HEK293T (cell line): Measurements from ENCODE around the gene SCUBE3.

Experiments used
- CTCF ChIA-PET: fragments of 350-600 bp; formaldehyde crosslinking; extraction: SDS; loops from one replicate; lab custom pipeline; 2021; ENCODE audit warnings: antibody characterized with exemption, inconsistent platforms; lab: Yijun Ruan, JAX
- POLR2A ChIA-PET: fragments of 350-600 bp; formaldehyde crosslinking; extraction: SDS; loops from one replicate; lab custom pipeline; 2020; ENCODE audit warnings: antibody characterized with exemption, inconsistent platforms; lab: Yijun Ruan, JAX
- DNase-seq: peaks from one replicate; pipeline ENCODE4 v3.0.0; 2012; ENCODE audit warnings: mixed read lengths; ENCODE audit errors: extremely low spot score
- ARNT ChIP-seq: fragments of 450-650 bp; IDR thresholded peaks from 2 replicates; pipeline ENCODE4 v1.6.1; 2017; ENCODE audit warnings: mild to moderate bottlenecking
- BHLHE40 ChIP-seq: fragments of 450-650 bp; IDR thresholded peaks from 2 replicates; pipeline ENCODE4 v1.6.1; 2016; ENCODE audit warnings: mild to moderate bottlenecking, moderate library complexity, borderline replicate concordance
- CTBP1 ChIP-seq: fragments of 450-650 bp; IDR thresholded peaks from 2 replicates; pipeline ENCODE4 v1.6.1; 2016; ENCODE audit warnings: borderline replicate concordance
- ELF4 ChIP-seq: fragments of 450-650 bp; IDR thresholded peaks from 2 replicates; pipeline ENCODE4 v1.6.1; 2017; ENCODE audit warnings: antibody characterized with exemption
- FOXA1 ChIP-seq: fragments of 450-650 bp; IDR thresholded peaks from 2 replicates; pipeline ENCODE4 v1.6.1; 2016; ENCODE audit warnings: mild to moderate bottlenecking
- FOXK2 ChIP-seq: fragments of 450-650 bp; IDR thresholded peaks from 2 replicates; pipeline ENCODE4 v1.6.1; 2016; ENCODE audit warnings: mild to moderate bottlenecking
- FOXM1 ChIP-seq: fragments of 450-650 bp; IDR thresholded peaks from 2 replicates; pipeline ENCODE4 v1.6.1; 2017; ENCODE audit warnings: mild to moderate bottlenecking, borderline replicate concordance
- HDGF ChIP-seq: fragments of 450-650 bp; IDR thresholded peaks from 2 replicates; pipeline ENCODE4 v1.6.1; 2017; ENCODE audit warnings: antibody characterized with exemption, borderline replicate concordance
- L3MBTL2 ChIP-seq: fragments of 450-650 bp; conservative IDR thresholded peaks from 2 replicates; pipeline ENCODE4 v1.6.1; 2016; ENCODE audit warnings: mild to moderate bottlenecking
- LEF1 ChIP-seq: fragments of 450-650 bp; IDR thresholded peaks from 2 replicates; pipeline ENCODE4 v1.6.1; 2017; ENCODE audit warnings: mild to moderate bottlenecking, borderline replicate concordance
- NFRKB ChIP-seq: fragments of 450-650 bp; IDR thresholded peaks from 2 replicates; pipeline ENCODE4 v1.6.1; 2016; ENCODE audit warnings: mild to moderate bottlenecking, moderate library complexity
- PKNOX1 ChIP-seq: fragments of 450-650 bp; IDR thresholded peaks from 2 replicates; pipeline ENCODE4 v1.6.1; 2016
- SP1 ChIP-seq: fragments of 450-650 bp; IDR thresholded peaks from 2 replicates; pipeline ENCODE4 v1.6.1; 2017
- SUZ12 ChIP-seq: fragments of 450-650 bp; IDR thresholded peaks from 2 replicates; pipeline ENCODE4 v1.6.1; 2016; ENCODE audit warnings: mild to moderate bottlenecking
- TARDBP ChIP-seq: fragments of 450-650 bp; IDR thresholded peaks from 2 replicates; pipeline ENCODE4 v1.6.1; 2016
- ZNF384 ChIP-seq: fragments of 450-650 bp; IDR thresholded peaks from 2 replicates; pipeline ENCODE4 v1.6.1; 2016

SCUBE3 gene

DNA sequence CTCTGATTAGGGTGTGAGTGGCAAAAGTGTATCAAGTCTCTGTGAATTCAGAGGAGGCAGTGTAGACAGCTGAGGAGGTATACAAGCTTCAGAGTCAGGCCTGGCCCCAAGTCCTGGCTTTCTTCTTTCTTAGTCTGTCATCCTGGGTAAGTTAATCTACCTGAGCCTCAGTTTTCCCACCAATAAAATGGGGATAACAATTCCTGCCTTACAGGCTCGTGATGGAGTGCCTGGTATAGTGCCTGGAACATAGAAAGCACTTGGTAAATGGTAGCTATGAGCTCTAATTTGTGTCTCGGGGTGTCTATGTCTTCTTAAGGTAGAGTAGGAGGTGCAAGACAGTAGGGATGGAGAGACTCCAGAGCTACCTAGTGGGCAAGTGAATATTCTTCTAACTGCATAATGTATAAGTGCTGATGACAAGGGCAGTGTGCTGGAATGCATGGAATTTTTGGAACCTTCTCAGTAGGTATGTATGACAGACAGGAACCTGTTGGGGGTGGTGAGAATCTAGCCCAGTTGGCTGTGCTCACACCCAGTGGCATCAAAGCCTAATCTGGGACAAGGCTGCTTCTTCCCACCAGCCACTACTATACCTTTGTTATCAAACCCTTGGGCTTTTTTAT, 4.0 kb upstream of the SCUBE3 start:
- no peak for DNase-seq
- ChIA-PET CTCF (no interaction called here), POLR2A (no interaction called here)
- TF ChIP-seq SUZ12 = no peak
- TF ChIP-seq ELF4 = no peak
- TF ChIP-seq SP1 = no peak
- TF ChIP-seq FOXM1 = no peak
- TF ChIP-seq BHLHE40 = no peak
- no peak for TF ChIP-seq PKNOX1
- no peak for TF ChIP-seq ZNF384
- TF ChIP-seq ARNT = no peak
- TF ChIP-seq TARDBP = no peak
- TF ChIP-seq L3MBTL2 = no peak
- TF ChIP-seq LEF1 = no peak
- TF ChIP-seq FOXA1 = no peak

DNA sequence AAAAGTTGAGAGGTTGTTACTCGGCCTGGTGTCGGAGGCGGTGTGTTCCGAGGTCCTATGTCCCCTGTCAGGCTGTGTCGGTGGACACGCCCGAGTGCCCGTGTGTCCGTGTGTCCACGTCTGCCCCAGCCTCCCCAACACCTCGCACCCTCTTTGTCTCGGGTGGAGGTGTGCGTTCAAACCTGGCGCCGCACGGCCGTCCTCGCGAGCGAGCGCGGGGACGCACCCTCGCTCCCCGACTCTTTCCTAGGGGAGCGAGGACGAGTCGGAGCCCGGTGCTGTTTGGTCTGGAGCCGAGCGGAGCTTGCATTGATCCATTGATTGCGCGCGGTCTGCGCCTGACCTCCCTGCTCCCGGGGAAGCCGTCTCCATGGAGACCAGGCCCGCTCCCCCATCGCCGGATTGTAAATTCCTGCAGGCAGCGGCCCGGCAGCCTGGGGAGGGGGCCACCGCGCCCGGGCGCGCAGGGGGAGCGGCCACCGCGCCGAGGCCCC, 411 bp upstream of the SCUBE3 start:
- no peak for DNase-seq
- ChIA-PET CTCF (interaction anchor here (0.8 to 2.2 kb wide), 3 partner anchors 27 to 226 kb away, joined by 3 to 12 read pairs (median 3); no protein-coding TSS in a partner anchor), POLR2A (interaction anchor here (1.0 to 1.3 kb wide), 2 partner anchors 17 to 46 kb away, joined by 3 read pairs; no protein-coding TSS in a partner anchor)
- TF ChIP-seq LEF1 = no peak
- TF ChIP-seq FOXM1 = no peak
- no peak for TF ChIP-seq ELF4
- no peak for TF ChIP-seq ARNT
- no peak for TF ChIP-seq PKNOX1
- TF ChIP-seq L3MBTL2 = no peak
- no peak for TF ChIP-seq FOXA1
- no peak for TF ChIP-seq SUZ12
- no peak for TF ChIP-seq TARDBP
- TF ChIP-seq BHLHE40 = no peak
- TF ChIP-seq SP1 = no peak
- TF ChIP-seq CTBP1 = no peak

DNA sequence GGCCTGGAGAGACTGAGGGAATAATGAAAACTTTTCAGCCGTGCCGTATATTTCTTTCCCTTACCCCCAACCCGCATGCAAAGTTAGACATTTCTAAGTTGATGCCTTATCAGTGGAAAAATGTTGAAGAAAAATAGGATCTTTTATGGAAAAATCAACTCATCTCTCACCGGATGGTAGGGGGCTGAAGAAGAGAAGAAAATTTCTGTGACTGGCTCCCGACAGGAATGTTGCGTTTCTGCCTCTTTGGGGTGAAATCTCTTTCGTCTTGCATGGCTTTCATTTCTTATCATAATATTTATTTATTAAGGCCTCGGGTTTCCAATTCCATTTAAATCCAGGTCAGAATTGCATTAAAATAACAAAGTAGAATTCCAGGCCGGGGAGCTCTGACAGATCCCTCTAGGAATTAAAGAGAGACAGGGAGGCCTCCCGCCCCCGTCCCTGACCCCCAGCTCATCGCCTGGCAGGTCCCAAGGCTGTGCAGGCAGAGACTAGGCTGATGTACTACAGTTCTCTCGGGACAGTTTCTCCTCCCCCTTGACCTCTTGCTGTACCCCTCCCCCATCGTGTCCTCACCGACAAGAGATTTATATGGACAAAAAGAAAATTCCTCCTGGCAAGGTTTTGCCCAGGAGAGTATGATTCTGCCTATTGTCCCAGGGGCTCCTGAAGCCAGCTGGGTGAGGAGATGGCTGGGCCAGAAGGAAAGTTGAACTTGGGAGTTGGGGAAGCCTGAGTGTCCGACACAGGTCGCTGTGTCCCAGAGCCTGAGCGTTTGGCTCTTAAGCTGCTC, 1.3 kb downstream of the SCUBE3 start:
- TF ChIP-seq TARDBP (no peak), L3MBTL2 (no peak), NFRKB (no peak), HDGF (no peak), FOXK2 (no peak), LEF1 (no peak)
- ChIA-PET CTCF (interaction anchor here (2.2 to 3.6 kb wide), 2 partner anchors 9 to 26 kb away, joined by 12 to 20 read pairs; no protein-coding TSS in a partner anchor), POLR2A (interaction anchor here (1.4 to 1.7 kb wide), 2 partner anchors 11 to 458 kb away, joined by 3 to 8 read pairs; partner anchors contain the start of gene SNRPC)
- no peak for DNase-seq

DNA sequence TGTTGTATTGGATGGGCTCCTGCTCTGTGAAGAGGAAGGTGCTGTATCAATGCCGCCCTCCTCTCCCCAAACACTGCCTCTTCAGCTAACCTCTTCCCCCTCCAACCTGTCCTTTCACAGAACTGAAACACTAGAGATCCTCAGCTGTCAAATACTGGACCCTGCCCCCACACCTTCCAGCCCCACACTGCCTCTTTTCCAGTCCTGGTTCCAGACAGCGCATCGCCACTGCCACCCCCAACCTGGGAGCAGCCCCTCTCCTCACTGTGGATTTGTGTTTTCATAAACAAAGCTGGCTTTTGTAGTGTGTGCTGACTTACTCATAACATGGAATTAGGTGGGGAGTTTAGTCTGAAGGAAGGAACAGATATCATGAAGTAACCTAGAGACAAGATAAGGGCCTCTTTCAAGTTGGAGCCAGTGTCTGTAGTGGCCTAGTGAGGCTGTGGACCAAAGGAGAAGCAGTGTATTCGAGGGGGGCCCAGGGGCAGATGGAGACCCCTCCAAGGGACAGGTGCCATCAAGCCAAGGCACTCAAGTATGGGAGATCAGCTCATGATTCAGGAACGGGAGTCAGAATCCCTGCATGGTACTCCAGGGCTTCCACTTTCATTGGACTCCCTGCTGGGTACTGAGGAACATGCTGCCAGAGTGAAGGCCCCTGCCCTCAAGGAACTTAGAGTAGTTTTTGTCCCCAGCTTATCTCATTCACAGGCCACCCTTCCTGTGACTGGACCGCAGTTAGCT, 2.1 kb downstream of the SCUBE3 start:
- POLR2A ChIA-PET = interaction anchor here (1.2 to 1.7 kb wide), 2 partner anchors 10 to 328 kb away, joined by 3 to 8 read pairs; partner anchors contain the start of gene TAF11
- TF ChIP-seq SP1 (no peak), PKNOX1 (no peak)
- DNase-seq = no peak
- CTCF ChIA-PET = interaction anchor here (2.2 to 3.6 kb wide), 2 partner anchors 10 to 25 kb away, joined by 12 to 20 read pairs; no protein-coding TSS in a partner anchor

DNA sequence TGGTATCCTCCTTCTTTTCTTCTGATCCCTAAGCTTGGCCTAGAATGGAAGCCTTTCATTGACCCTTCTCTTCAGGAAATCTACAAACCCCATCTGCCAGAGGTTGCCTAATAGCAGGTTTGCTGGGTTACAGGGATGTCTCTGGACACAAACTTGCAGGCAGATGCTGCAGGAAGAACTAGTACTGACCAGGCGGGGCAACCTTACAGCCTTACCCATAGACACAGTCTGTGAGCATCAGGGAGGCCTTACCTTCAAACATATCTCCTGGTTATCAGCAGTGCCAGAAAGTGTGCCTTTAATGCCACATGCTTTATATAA, 2.6 kb downstream of the SCUBE3 start:
- ChIA-PET CTCF (interaction anchor here (3.6 kb wide), 1 partner anchor 10 kb away, joined by 20 read pairs; no protein-coding TSS in a partner anchor), POLR2A (interaction anchor here (1.2 to 1.7 kb wide), 2 partner anchors 10 to 329 kb away, joined by 3 to 8 read pairs; partner anchors contain the start of gene TAF11)
- no peak for DNase-seq
- no peak for TF ChIP-seq ELF4
- no peak for TF ChIP-seq TARDBP
- no peak for TF ChIP-seq ARNT
- no peak for TF ChIP-seq FOXA1
- no peak for TF ChIP-seq LEF1
- TF ChIP-seq PKNOX1 = no peak
